Prostate gland (tissue), 2 donors: ENCODE measurements around the gene CTNNA1.

Source experiments
- POLR2A ChIP-seq: fragments of 450-650 bp; IDR thresholded peaks from one replicate; pipeline ENCODE4 v1.6.1; 2016; ENCODE audit warnings: antibody characterized with exemption, mild to moderate bottlenecking
- POLR2AphosphoS5 ChIP-seq: sonication (generic); formaldehyde crosslinking; IDR thresholded peaks from one replicate; pipeline ENCODE4 v1.6.1; 2017; ENCODE audit warnings: antibody characterized with exemption
- TF ChIP-seq, protein P1 (sequence below), 4 experiments: fragments of 200-600 bp in 2 of 4; fragments of 450-650 bp in 2 of 4; sonication (generic) in 2 of 4; IDR thresholded peaks; 1 replicate in 3 of 4; 2 replicates in 1 of 4; pipeline ENCODE4 v1.5.1; 2016 to 2019; ENCODE audit warnings: antibody characterized with exemption in 4 of 4, mild to moderate bottlenecking in 2 of 4, moderate library complexity in 2 of 4

GRCh38 chr5:138772986-138773594 is 19.9 kb downstream of the CTNNA1 start:
- TF ChIP-seq, protein P1, sequence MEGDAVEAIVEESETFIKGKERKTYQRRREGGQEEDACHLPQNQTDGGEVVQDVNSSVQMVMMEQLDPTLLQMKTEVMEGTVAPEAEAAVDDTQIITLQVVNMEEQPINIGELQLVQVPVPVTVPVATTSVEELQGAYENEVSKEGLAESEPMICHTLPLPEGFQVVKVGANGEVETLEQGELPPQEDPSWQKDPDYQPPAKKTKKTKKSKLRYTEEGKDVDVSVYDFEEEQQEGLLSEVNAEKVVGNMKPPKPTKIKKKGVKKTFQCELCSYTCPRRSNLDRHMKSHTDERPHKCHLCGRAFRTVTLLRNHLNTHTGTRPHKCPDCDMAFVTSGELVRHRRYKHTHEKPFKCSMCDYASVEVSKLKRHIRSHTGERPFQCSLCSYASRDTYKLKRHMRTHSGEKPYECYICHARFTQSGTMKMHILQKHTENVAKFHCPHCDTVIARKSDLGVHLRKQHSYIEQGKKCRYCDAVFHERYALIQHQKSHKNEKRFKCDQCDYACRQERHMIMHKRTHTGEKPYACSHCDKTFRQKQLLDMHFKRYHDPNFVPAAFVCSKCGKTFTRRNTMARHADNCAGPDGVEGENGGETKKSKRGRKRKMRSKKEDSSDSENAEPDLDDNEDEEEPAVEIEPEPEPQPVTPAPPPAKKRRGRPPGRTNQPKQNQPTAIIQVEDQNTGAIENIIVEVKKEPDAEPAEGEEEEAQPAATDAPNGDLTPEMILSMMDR (IDR thresholded peaks at IDR 0.05): no peak
- TF ChIP-seq POLR2AphosphoS5 (no peak), POLR2A (no peak)
